IPS-11a (cell line): ENCODE measurements around the gene CASS4.

Experiments
- H3K4me3 ChIP-seq: one replicate; pipeline ENCODE4 v1.5.1; 2013; ENCODE audit warnings: low read depth, low read length, control low read depth

The CASS4 gene

DNA sequence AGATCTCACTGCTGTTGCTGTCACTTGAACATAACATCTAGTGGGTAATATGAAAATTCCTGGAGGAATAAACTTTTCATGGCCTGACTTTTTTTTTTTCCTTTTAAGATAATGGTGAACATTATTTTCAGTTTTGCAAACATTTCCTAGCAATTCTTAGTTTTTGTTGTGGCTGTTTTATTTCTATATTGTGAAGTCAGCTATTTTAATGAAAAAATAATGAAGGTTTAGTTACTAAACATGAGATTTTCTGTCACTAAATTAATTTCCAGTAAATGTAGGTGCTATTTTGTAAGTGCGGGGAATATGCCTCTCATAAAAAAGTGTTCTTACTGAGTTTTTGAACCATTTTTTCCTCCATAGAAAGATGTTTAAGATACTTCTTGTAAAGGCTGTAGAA, 89.1 kb downstream of the CASS4 start:
- H3K4me3 ChIP-seq: no peak overlapping the region

DNA sequence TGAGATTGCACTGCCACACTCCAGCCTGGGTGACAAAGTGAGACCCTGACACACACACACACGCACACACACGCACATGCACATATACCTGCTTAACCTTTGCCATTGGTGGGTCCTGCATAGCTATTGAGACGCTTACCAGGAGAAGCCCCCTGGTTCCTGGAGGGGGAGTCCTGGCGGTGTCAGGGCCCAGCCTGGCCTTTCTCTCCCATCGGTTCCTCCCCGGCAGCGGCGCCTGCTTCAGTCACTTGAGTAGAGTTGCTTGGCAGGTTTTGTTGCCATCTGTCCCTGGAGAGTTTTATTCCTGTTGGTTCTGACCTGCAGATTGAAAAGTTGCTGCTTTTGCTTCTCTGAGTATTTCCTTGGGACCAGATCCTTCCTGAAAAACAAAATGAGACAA, 91.9 kb downstream of the CASS4 start:
- no peak overlapping the region for H3K4me3 ChIP-seq

DNA sequence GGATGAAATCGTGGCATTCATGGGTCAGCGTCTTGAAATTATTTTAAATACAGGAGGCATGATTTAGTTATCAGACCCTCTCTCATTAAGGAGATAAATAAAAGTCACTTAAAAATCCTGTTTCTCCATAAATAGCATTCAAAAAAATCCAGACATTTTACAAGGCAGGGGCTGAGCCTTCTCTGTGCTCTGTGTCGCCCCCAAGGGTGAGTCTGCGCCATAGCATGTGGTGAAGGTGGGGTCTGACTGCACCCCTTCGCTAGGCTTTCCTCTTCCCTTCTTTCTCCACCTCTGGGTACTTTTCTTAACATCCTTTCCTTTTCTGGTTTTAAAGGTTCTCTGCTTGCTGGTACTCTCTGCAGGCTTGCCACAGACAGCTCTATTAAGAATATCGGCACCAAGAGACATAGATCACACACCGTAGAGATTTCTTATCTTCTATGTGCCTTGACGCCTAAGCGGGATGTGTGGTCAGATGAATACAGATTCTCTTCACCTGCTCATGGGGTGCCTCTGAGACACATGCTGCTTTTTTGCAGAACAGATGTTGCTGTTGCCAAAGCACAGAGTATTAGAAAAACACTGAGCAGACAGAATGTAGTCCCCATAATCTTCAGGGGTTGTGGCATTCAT, 92.4 kb downstream of the CASS4 start:
- H3K4me3 ChIP-seq: no peak overlapping the region

DNA sequence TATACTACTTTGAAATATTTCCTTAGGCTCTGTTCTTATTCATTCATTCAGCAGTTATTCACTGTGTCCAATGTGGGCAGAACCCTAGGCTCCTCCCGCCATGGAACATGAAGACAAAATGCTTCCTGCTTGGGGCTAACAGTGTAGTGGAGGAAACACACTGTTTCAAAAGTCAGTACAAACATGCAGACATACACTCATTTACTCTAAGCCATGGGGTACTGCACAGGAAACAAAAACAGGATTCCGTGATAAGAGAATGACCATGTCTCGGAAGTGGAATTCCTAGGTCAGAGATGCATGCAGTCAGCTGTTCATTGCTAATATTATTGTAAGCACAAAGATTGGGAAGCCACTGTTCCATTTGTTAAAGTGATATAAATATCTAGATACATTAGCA, 94.0 kb downstream of the CASS4 start:
- no peak overlapping the region for H3K4me3 ChIP-seq
